IMR-90 (cell line): ENCODE results near the gene CEBPG. TPM values are rescaled to one million over a fixed set of nuclear protein-coding genes. Genes with fewer than 3 reads are reported as not detected.
A peak's percentile ranks its signal among the peaks of the same experiment; 100 is the strongest.

Source experiments
- ATAC-seq: fragments of 200-7000 bp; cut with Tn5 transposase; 2 replicates; pipeline ENCODE4 v1.9.1; 2020; ENCODE audit warnings: low read depth, mild to moderate bottlenecking, moderate library complexity
- BruUV-seq: library from RNA; stranded (reverse); fragments of 400-500 nt; replicated peaks from 2 replicates; lab custom pipeline; 2021; lab: Mats Ljungman, UMichigan
- CTCF ChIA-PET: fragments of 300-600 bp; formaldehyde crosslinking; extraction: SDS; loops from one replicate; lab custom pipeline; 2021; ENCODE audit warnings: antibody characterized with exemption; lab: Yijun Ruan, JAX
- POLR2A ChIA-PET: fragments of 300-600 bp; sonication (Branson Sonifier 250); formaldehyde crosslinking; loops from one replicate; lab custom pipeline; 2022; ENCODE audit warnings: antibody characterized with exemption; ENCODE audit not compliant: unreplicated experiment; lab: Charles Lee
- DNase-seq: peaks from one replicate; pipeline ENCODE4 v3.0.0; 2013
- H2AFZ ChIP-seq: replicated peaks from 2 replicates; pipeline ENCODE3; 2013; ENCODE audit warnings: low read length, mild to moderate bottlenecking; ENCODE audit not compliant: poor library complexity
- H2AK5ac ChIP-seq: 2 replicates; pipeline ENCODE4 v1.6.1; 2013; ENCODE audit warnings: low read depth, low read length, inconsistent platforms
- H2AK9ac ChIP-seq: replicated peaks from 2 replicates; pipeline ENCODE3; 2013; ENCODE audit warnings: mild to moderate bottlenecking, low read depth, low read length, moderate library complexity; ENCODE audit not compliant: poor library complexity
- H2BK120ac ChIP-seq: 2 replicates; pipeline ENCODE4 v1.6.1; 2013; ENCODE audit warnings: low read depth, low read length, inconsistent platforms
- H2BK15ac ChIP-seq: 3 replicates; pipeline ENCODE4 v1.6.1; 2013; ENCODE audit warnings: low read depth, low read length, inconsistent platforms
- H2BK20ac ChIP-seq: 2 replicates; pipeline ENCODE4 v1.6.1; 2013; ENCODE audit warnings: low read depth, mild to moderate bottlenecking, inconsistent platforms, low read length, moderate library complexity
- H2BK5ac ChIP-seq: 2 replicates; pipeline ENCODE4 v1.6.1; 2013; ENCODE audit warnings: mild to moderate bottlenecking, low read depth, low read length, inconsistent platforms; ENCODE audit not compliant: poor library complexity, severe bottlenecking
- H3K14ac ChIP-seq: replicated peaks from 2 replicates; pipeline ENCODE4 v1.6.1; 2013; ENCODE audit warnings: low read depth, low read length, inconsistent platforms
- H3K18ac ChIP-seq: 2 replicates; pipeline ENCODE4 v1.6.1; 2013; ENCODE audit warnings: low read depth, low read length, control low read depth
- H3K23ac ChIP-seq: 2 replicates; pipeline ENCODE4 v1.6.1; 2013; ENCODE audit warnings: low read depth, low read length, inconsistent platforms
- H3K27ac ChIP-seq: 2 replicates; pipeline ENCODE4 v1.5.1; 2013; ENCODE audit warnings: mild to moderate bottlenecking, control low read depth, low read length; ENCODE audit not compliant: insufficient read depth
- H3K27me3 ChIP-seq: 2 replicates; pipeline ENCODE4 v1.6.1; 2013; ENCODE audit warnings: low read length; ENCODE audit not compliant: control insufficient read depth, insufficient read depth
- H3K36me3 ChIP-seq: 2 replicates; pipeline ENCODE4 v1.6.1; 2013; ENCODE audit warnings: low read length, mixed read lengths; ENCODE audit not compliant: control insufficient read depth, insufficient read depth
- H3K4ac ChIP-seq: 2 replicates; pipeline ENCODE4 v1.6.1; 2013; ENCODE audit warnings: low read depth, low read length, inconsistent platforms
- H3K4me1 ChIP-seq: 2 replicates; pipeline ENCODE4 v1.6.1; 2013; ENCODE audit warnings: low read length, mixed read lengths; ENCODE audit not compliant: control insufficient read depth, insufficient read depth
- H3K4me2 ChIP-seq: 2 replicates; pipeline ENCODE4 v1.6.1; 2013; ENCODE audit warnings: low read depth, mild to moderate bottlenecking, control low read depth, low read length, moderate library complexity
- H3K4me3 ChIP-seq: 2 replicates; pipeline ENCODE4 v1.5.1; 2013; ENCODE audit warnings: low read depth, mild to moderate bottlenecking, control low read depth, low read length, moderate library complexity; ENCODE audit not compliant: insufficient read depth
- H3K56ac ChIP-seq: 2 replicates; pipeline ENCODE4 v1.6.1; 2013; ENCODE audit warnings: low read length, inconsistent platforms; ENCODE audit not compliant: insufficient read depth; ENCODE audit errors: extremely low read depth
- H3K79me1 ChIP-seq, 2 experiments: 2 replicates each; pipeline ENCODE4 v1.6.1; 2013; ENCODE audit warnings: low read length in 2 of 2, inconsistent platforms in 1 of 2, low read depth in 1 of 2
- H3K9ac ChIP-seq: 2 replicates; pipeline ENCODE4 v1.6.1; 2013; ENCODE audit warnings: low read depth, low read length, control low read depth
- H3K9me1 ChIP-seq: 2 replicates; pipeline ENCODE4 v1.6.1; 2013; ENCODE audit warnings: low read length, inconsistent platforms; ENCODE audit not compliant: insufficient read depth
- H3K9me3 ChIP-seq: 2 replicates; pipeline ENCODE4 v1.6.1; 2013; ENCODE audit warnings: low read length; ENCODE audit not compliant: control insufficient read depth, insufficient read depth
- H4K20me1 ChIP-seq: 2 replicates; pipeline ENCODE4 v1.6.1; 2013; ENCODE audit warnings: low read length, inconsistent platforms; ENCODE audit not compliant: insufficient read depth
- H4K5ac ChIP-seq: 2 replicates; pipeline ENCODE4 v1.6.1; 2013; ENCODE audit warnings: mild to moderate bottlenecking, low read depth, low read length, control low read depth
- H4K8ac ChIP-seq, 2 experiments: 2 replicates each; pipeline ENCODE4 v1.6.1; 2013; ENCODE audit warnings: low read depth in 2 of 2, low read length in 2 of 2, control low read depth in 1 of 2, inconsistent platforms in 1 of 2
- H4K91ac ChIP-seq: 2 replicates; pipeline ENCODE4 v1.6.1; 2013; ENCODE audit warnings: low read depth, low read length, inconsistent platforms; ENCODE audit not compliant: insufficient read depth
- CEBPB ChIP-seq: IDR thresholded peaks from 2 replicates; pipeline ENCODE4 v1.6.1; 2012; ENCODE audit warnings: low read depth, low read length, improper control_type of control experiment
- CTCF ChIP-seq: conservative IDR thresholded peaks from 2 replicates; pipeline ENCODE4 v1.5.1; 2012; ENCODE audit warnings: mild to moderate bottlenecking, low read depth, low read length, improper control_type of control experiment
- FOS ChIP-seq: fragments of 150-350 bp; IDR thresholded peaks from 2 replicates; pipeline ENCODE4 v1.6.1; 2016; ENCODE audit warnings: low read depth, low read length
- MAZ ChIP-seq: IDR thresholded peaks from 2 replicates; pipeline ENCODE4 v1.6.1; 2012; ENCODE audit warnings: low read depth, mild to moderate bottlenecking, low read length, improper control_type of control experiment, moderate library complexity, borderline replicate concordance
- POLR2A ChIP-seq: IDR thresholded peaks from 2 replicates; pipeline ENCODE4 v1.6.1; 2012; ENCODE audit warnings: mild to moderate bottlenecking, low read depth, low read length
- RAD21 ChIP-seq: IDR thresholded peaks from 2 replicates; pipeline ENCODE4 v1.6.1; 2012; ENCODE audit warnings: low read length, improper control_type of control experiment
- RCOR1 ChIP-seq: IDR thresholded peaks from 2 replicates; pipeline ENCODE4 v1.6.1; 2012; ENCODE audit warnings: mild to moderate bottlenecking, low read length, improper control_type of control experiment; ENCODE audit not compliant: insufficient replicate concordance
- RFX5 ChIP-seq: IDR thresholded peaks from 2 replicates; pipeline ENCODE4 v1.8.0; 2012; ENCODE audit warnings: low read depth, mild to moderate bottlenecking, low read length, moderate library complexity
- SMC3 ChIP-seq: fragments of 150-350 bp; IDR thresholded peaks from 2 replicates; pipeline ENCODE4 v1.6.1; 2016; ENCODE audit warnings: low read depth, mild to moderate bottlenecking, antibody characterized with exemption, low read length, moderate library complexity
- WGBS, 2 experiments: methylation state at CpG; one replicate each; pipeline versions ENCODE4 v1.1.5 to v1.1.7; 2013; ENCODE audit warnings: missing lambda C conversion rate in 2 of 2; ENCODE audit not compliant: insufficient read length in 1 of 2; ENCODE audit errors: extremely low coverage in 2 of 2; 5-methylcytosine and 5-hydroxymethylcytosine counted together
- dilution Hi-C: fragments of 300-500 bp; cut with HindIII; formaldehyde crosslinking; loops from one replicate; pipeline ENCODE4 v1.14.3; 2018; ENCODE audit warnings: low sequenced_read_pairs; ENCODE audit not compliant: unreplicated experiment
- in situ Hi-C: fragments of 300-500 bp; cut with MboI; formaldehyde crosslinking; loops from 3 replicates; pipeline ENCODE4 v1.14.3; 2019; ENCODE audit warnings: low sequenced_read_pairs, inconsistent platforms, mixed read lengths
- intact Hi-C: fragments of 100-400 bp; cut with micrococcal nuclease; formaldehyde crosslinking; loops from 2 replicates; pipeline ENCODE4 v1.10.0; 2022
- polyA plus RNA-seq, 3 experiments: library from polyadenylated mRNA; depleted of rRNA; stranded (reverse); fragments of >200 nt; gene quantifications; 2 replicates each; pipeline ENCODE4 v1.2.3, GENCODE V29; 2012; ENCODE audit warnings: low replicate concordance in 1 of 3
- total RNA-seq: library from RNA; depleted of rRNA; stranded (reverse); fragments of >200 nt; gene quantifications from 2 replicates; pipeline ENCODE4 v1.2.3, GENCODE V29; 2012
- TF ChIP-seq, protein P1 (sequence below): fragments of 150-350 bp; IDR thresholded peaks from 2 replicates; pipeline ENCODE4 v1.6.1; 2016; ENCODE audit warnings: low read depth, mild to moderate bottlenecking, low read length, moderate library complexity, borderline replicate concordance
- TF ChIP-seq, protein P2 (sequence below): fragments of 150-350 bp; IDR thresholded peaks from 2 replicates; pipeline ENCODE4 v1.6.1; 2017; ENCODE audit warnings: mild to moderate bottlenecking, antibody characterized with exemption, low read length, low read depth

The CEBPG gene
- total and polyA plus RNA-seq, 2 of the 4 experiments (the other 2 are of a cell fraction), result 9.2 to 14.3 TPM

DNA sequence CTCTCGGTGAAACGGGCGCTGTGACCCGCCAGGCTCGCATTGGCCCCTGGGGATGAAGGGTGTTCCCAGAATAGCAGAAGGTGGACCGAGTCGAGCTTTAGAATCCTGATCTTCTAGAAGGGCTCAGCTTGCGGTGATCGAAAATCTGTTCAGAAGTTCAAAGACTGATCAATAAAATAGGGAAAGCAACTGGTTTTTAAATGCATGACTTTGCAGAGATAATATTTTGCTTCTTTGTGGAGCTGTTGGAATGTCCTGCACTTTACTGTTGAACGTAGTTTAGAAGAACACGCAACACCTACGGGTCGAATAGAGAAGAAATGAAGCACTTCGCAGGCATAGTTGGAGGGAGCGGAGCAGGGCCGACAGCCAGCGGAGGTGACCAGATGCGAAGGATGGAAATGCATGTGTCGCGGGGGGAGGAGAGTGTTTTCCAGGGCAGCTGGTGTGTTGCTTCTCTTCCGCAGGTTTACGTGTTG is 766 bp downstream of the CEBPG start:
- Histone ChIP-seq H3K23ac (peak overlapping the region; percentile 37), H2AK9ac (peak overlapping the region; percentile 98), H2AFZ (peak overlapping the region; percentile 97), H3K56ac (peak overlapping the region; percentile 36; the same call in 1 of the 2 replicates), H4K91ac (peak overlapping the region; percentile 46), H3K18ac (peak overlapping the region; percentile 1; the same call in 1 of the 2 replicates), H3K9me3 (no peaks in the 10 kb centered on the region), H3K9me1 (peaks cover 30% of the 10 kb centered on the region), H3K27ac (peak overlapping the region; percentile 66), H3K4ac (peak overlapping the region; percentile 29), H4K20me1 (peaks cover 51% of the 10 kb centered on the region), H3K79me1 (peaks cover 16 to 50% of the 10 kb centered on the region in 2 experiments), H3K36me3 (peaks cover 3% of the 10 kb centered on the region), H2AK5ac (peak overlapping the region; percentile 55; the same call in 1 of the 2 replicates), H3K27me3 (0 out of 2 replicates have a peak, but pooled peaks cover 5% of the 10 kb centered on the region), H4K8ac (peak overlapping the region; percentile 69 to 74; a peak in 2 of 4 replicates), H3K14ac (peak overlapping the region; percentile 19), H2BK20ac (no peak overlapping the region), H3K4me2 (peak overlapping the region; percentile 71), H3K4me1 (peaks cover 8% of the 10 kb centered on the region), H3K4me3 (peak overlapping the region; percentile 96), H2BK120ac (peak overlapping the region; percentile 4; the same call in 1 of the 2 replicates), H4K5ac (no peak overlapping the region), H2BK15ac (no peak overlapping the region), H2BK5ac (peak overlapping the region; percentile 98), H3K9ac (peak overlapping the region; percentile 95)
- WGBS, 2 experiments, result 7% methylated on average over 13 of the region's 22 CpGs; no CpG with 5 or more reads in 1 of the 2 experiments
- no TSS peak for BruUV-seq
- dilution Hi-C loops, result no loop called here
- CTCF ChIA-PET, result interaction anchor here (0.7 to 1.0 kb wide), 2 partner anchors 11 to 20 kb away, joined by 3 read pairs; no protein-coding TSS in a partner anchor
- in situ Hi-C loops, result no loop called here
- ATAC-seq, result no peak
- TF ChIP-seq POLR2A (no peak), RCOR1 (no peak), RAD21 (no peak), RFX5 (no peak), FOS (no peak), SMC3 (no peak), CTCF (no peak), CEBPB (no peak), MAZ (no peak)
- TF ChIP-seq, protein P1, sequence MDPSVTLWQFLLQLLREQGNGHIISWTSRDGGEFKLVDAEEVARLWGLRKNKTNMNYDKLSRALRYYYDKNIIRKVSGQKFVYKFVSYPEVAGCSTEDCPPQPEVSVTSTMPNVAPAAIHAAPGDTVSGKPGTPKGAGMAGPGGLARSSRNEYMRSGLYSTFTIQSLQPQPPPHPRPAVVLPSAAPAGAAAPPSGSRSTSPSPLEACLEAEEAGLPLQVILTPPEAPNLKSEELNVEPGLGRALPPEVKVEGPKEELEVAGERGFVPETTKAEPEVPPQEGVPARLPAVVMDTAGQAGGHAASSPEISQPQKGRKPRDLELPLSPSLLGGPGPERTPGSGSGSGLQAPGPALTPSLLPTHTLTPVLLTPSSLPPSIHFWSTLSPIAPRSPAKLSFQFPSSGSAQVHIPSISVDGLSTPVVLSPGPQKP, result no peak
- TF ChIP-seq, protein P2, sequence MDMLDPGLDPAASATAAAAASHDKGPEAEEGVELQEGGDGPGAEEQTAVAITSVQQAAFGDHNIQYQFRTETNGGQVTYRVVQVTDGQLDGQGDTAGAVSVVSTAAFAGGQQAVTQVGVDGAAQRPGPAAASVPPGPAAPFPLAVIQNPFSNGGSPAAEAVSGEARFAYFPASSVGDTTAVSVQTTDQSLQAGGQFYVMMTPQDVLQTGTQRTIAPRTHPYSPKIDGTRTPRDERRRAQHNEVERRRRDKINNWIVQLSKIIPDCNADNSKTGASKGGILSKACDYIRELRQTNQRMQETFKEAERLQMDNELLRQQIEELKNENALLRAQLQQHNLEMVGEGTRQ, result no peak
- POLR2A ChIA-PET, result interaction anchor here (0.5 kb wide), 1 partner anchor 22 kb away, joined by 3 read pairs; no protein-coding TSS in a partner anchor
- intact Hi-C loops, result loop anchor here (5.0 kb wide), 1 partner anchor 72 kb away; the partner anchor contains the start of gene CEBPA
- peak; percentile 27 for DNase-seq
